HG03045 (cell line): ENCODE data around the gene KNDC1.

Experiments
- ATAC-seq: cut with Tn5 transposase; IDR thresholded peaks from one replicate; pipeline ENCODE4 v1.9.1; 2021; ENCODE audit warnings: mild to moderate bottlenecking, moderate library complexity; ENCODE audit not compliant: unreplicated experiment

The KNDC1 gene

DNA sequence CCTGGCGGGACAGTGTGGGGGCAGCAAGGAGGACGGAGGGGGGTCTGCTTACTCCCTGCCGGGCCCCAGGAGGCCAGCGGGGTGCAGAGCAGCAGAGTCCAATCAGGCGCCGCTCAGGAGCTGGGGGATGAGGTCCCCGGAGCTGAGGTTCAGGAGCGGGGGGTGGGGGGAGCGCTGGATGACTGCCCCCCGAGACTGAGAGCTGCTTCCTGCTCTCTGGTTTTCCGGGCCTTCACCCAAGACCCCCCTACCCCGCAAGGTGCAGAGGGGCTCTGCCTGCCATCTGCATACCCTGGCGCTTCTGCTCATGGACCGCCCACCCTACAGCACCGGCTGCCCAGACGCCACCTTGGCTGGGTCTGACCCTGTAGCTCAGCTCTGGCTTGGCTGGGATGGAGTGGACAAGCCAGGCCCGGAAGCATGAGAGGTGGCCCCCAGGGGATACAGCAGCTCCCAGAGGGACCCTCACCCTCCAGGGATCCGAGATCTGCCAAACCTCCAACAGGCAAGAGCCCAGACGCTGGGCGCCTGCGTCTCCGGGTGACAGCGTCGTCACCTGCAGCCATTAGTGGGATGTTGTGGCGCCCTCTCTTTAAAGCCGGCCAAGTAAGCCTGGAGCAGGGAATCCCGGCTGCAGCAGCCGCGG, 930 bp downstream of the KNDC1 start:
- no peak for ATAC-seq

DNA sequence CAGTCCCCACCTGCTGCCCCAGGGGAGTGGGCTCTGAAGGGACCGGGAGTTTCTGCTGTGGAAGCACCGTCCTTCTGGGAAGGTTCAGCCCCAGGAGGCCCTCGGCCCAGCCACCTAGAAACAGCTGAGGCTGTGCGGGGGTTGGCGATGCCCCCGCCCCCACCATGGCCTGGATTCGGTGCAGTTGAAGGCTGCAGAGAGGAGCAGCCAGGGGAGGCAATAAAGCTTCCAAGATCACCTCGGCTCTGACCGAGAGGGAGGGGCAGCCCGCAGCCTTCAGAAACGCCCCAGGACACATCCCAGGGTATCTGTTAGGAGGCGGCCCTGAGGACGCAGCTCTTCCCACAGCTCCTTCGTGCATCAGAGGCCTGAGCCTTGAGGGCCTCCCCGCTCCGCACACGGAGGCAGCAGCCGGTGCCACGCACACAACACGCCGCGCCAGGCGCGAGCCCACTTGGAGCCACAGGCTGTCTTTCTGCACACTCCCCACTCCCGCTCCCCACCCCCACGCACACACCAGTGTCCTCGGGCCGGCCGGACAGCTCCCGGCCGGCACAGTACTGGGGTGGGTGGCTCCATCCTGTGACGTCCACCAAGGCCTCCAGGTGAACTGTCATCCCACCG, 1.6 kb downstream of the KNDC1 start:
- no peak for ATAC-seq

DNA sequence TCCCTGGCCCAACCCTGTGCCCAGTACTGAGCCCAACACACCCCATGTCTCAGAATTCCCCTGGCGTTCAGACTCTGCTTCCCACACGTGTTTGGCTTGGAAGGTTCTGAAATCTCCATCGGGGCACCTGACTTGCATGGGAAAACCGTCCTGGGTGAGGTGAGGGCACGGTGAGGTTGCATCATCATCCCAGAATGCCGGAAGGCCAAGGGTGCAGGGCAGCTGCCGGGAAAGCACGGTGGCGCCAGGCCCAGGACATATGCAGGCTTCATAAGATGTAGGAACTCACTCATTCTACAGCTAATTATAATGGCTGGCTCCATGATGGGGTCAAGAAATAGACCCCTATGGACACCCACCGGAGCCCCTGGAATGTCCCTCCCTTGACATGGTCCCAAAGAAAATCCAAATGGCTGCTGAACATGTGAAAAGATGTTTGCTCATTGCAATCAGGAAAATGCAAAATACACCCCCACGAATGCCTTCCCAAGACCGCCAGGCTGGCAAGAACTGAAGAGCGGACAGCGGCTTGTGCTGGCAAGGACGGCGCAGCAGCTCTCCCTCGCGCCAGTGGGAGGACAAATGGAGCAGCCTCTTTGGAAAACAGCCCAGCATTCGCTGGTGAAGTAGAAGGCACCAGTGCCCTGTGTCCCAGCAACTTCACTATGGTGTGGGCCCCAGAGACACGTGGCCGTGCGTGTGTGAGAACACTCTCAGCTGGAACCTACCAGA, 2.3 kb downstream of the KNDC1 start:
- no peak for ATAC-seq

DNA sequence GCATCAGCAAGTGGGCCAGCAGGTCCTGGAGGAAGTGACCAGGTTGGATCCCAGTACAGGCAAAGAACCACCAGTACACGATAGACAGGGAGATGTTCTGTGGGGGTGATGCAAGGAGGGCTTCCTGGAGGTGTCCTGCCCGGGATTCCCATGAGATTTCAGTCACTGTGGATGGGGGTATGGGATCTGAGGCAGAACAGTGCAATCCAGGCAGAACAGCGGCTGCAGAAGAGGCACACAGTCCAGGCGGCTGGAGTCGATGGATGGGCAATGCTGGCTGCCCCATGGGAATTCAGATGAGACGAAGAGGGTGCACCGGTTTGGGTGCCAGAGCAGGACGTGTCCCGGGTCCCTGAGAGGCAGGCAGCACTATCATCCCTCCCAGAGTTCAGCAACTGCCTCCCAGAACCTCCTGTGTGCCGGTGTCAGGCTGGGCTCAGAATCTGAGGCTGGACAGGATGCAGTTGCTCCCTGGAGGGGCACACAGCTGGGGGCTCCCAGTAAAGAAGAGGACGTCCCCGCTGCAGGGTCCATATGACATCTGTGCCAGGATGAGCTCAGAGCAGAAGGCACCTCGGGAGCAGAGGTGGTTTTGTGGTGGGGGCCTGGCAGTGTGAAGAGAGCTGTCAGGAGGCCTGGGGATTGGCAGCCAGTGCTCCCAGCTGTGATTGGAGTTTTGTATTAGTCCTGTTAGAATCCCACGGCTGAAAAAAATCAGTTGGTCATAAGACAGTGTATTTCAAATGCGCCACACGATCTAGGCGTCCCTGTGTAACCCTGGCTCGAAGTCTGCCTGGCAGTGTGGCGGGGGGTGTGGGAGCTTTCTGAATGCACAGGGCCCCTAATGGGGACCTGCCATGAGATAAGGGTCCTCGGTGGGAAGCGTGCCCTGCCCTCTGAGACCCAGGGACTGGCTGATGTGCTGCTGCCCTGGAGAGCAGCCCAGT, 3.2 kb downstream of the KNDC1 start:
- ATAC-seq = no peak

DNA sequence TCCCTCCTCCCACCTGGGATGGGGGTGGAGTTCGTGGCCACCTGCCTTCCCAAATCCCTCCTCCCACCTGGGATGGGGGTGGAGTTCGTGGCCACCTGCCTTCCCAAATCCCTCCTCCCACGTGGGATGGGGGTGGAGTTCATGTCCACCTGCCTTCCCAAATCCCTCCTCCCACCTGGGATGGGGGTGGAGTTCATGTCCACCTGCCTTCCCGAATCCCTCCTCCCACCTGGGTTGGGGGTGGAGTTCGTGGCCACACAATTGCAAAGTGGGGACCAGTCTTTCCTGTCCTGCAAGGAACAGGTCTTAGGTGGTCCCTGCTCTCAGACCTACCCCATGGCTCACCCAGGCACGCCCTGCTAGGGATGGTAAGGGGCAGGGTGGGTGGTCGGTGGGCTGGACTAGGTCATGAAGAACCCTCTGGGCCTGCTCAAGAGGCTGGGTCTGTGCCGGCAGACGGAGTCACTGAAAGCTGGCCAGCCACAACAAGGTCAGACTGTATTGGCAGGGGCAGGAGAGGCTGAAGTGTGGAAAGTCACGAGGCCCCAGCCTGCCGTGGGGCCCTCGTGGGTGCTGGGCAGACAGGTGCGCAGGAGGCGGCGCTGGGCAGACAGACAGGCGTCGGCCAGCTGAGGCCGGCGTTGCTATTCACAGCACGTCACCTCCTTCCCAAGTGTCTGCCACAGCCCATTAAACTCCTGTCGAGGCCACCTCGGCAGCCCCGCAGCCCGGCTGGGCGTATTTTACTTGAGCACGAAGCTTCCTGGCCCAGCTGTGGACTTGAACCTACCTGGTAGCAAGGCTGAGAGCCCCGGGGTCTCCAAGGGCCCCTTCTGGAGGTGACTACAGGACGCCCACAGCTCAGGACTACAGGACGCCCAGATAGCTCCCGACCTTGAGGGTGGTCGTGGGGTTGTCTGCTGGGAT, 4.1 kb downstream of the KNDC1 start:
- no peak for ATAC-seq

DNA sequence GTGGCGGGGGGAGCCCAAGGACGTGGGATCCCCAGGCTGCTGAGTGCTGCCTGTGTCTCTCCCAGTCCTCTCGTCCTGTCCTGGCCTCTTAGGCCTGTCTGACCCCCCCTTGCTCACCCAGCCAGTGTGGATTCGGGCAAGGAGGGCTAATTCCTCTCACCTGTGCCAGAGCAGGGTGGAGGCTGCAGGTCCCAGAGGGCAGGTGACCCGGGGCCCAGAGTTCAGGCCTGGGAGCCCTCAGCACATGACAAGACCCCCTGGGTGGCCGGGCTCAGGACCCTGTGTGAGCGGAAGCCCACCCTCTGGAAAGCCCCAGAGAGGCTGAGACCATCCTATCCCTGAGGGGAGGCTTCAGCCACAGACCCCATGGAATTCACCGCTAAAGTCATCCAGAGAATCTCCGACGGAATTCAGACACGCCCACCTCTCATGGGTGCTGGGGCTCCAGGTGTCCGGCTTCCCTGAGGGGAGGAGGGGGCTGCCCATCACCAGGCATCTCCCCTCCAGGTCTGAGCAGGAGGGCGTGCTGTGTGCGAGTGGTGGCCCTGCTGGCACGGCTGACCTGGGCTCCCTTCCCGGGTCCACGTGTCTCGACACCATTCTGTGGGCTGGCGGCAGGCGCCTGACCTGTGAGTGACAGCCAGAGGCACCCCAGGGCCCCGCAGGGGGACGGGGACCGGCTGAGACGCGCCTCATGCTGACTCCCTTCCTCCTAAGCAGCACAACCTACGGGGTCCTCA, 5.0 kb downstream of the KNDC1 start:
- no peak for ATAC-seq

DNA sequence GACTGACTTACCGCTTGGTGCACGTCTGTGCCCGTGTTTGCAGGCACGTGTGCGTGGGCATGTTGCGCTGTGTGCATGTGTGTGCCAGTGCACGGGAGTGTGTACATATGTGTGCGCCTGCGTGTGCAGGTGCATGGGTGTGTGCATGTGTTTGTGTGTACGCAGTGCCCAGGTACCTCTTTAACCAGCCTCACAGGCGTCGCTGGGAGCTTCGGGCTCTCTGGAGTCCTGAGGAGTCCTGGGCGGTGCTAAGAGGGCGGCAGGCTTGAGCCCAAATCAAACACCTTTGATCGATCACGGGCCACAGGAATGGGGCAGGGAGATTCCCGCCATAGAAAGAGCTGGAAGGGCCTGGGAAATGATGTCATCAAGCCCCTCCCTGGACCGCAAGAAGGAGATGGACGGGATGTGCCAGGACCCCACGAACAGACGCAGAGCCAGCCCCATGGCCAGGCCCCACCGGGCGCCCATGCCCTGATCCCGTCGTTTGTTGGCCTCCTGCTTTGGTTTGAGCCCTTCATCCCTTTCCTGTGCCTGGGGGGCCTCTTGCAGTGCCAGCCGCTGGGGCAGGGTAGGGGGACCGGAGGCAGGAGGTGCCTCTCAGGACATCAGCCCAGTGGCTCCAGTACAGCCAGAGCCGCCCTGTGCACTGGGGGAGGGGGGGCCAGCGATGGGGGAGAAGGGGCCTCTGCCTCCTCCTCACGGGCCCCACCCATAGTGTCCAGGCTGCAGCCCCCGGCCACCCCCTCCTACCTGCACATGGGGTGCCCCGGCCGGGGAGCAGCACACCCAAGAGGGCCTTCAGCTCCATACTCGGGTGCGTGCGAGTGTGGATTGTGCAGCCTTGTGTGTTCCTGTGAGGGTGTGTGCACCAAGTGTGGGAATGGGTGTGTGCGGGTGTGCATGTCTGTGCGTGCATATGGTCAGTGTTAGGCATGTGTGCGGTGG, 5.8 kb downstream of the KNDC1 start:
- ATAC-seq = no peak

DNA sequence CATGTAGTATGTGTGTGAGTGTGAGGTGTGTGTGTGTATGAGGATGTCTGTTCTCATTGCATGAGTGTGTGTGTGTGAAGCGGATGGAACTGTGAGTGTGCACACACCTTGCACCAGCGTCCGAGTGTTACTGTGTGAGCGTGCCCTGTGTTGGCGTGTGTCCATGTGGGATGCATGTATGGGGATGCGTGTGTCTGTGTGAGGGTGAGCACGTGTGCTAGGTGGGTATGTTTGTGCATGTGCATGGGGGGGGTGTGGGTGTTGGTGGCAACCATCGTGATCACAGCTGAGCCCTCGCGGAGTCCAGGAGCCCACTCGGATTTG, 6.4 kb downstream of the KNDC1 start:
- no peak for ATAC-seq

DNA sequence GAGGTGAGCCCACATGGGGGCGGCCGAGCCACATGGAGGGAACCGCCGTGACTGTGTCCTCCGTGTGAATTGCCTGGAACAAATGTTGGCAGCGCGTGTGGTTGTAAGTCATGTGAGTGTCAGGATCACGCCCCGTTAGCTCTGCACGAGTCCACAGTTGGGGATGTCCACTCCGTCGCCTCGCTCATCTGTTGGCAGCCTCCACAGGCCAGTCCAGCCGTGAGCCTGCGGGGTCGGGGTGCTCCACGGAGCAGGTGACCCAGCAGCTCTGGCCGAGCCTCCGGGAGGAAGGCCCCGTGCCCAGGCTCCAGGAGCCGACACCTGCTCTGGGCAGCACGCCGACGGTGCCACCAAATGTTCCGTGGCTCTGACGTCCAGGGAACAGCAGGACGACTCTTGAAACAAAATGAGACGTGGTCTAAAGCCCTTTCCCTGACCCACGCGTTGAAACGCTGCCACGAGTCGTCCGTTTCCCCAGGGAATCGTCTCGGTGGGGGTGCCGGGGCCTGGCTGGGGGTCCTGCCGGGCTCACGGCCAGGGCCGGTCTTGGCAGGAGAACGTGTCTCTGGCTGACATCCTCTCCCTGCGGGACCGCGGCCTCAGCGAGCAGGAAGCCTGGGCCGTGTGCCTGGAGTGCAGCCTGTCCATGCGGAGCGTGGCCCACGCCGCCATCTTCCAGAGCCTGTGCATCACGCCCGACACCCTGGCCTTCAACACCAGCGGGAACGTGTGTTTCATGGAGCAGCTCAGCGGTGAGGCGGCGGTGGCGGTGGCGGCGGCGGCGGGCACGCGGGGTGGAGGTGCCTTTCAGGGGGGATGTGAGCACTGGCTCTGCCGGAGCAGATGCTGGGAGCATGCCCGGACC, 7.0 kb downstream of the KNDC1 start:
- ATAC-seq = no peak

DNA sequence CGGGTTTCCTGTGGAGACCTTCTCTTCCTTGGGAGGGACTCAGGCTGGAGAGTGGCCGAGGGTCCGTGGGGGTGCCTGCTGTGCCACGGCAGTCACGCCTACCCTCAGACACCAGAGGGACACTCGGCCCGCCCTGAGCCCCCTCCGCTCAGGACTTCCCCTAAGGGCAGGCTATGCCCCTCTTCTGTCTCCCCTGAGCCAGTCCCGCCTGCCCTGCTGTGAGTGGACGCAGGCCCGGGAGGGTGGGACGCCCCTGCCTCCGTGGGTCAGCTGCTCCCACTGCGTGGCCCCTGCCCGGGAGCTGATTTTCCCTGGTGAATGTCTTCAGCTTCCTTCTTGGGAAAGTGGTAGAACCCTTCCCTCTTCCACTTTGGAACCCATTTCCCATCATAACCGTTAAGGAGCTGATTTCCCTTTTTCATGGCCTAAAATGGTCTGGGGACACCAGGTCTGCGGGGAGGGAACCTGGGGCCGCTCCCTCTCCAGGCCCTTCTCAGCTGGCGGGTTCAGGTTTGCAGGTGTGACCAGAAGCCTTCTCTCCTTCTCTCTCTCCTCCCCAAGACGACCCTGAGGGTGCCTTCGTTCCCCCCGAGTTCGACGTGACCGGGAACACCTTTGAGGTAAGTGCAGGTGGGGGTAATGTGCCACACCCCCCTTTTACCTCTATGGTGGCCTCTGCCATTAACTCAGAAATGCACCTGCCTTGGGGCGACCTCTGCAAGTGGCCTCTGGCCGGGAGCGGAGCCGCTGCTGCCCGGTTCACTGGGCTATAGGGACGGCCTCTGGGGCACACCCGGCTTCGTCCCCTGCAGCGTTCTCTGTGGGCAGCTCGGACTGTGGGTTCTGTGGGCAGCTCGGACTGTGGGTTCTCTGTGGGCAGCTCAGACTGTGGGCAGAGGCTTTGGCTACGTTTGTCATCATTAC, 7.9 kb downstream of the KNDC1 start:
- no peak for ATAC-seq

DNA sequence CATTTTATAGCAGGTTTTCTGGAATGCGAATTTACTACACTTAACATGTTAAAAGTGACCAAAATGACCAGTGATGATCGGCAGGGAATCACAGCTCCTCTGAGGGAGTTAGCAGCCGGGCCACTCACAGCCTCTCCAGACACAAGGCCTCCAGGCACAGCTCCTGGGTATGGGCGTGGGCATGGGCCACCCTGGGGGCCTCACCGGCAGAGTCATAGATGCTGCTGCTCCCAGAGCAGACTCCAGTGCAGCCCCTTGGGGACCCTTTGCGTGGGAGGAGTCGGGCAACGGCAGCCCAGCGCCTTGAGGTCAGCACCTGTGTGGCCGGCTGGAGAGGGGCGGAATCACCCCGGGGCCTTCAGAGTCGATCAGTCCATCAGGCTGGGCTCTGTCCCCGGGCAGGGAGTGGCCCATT, 8.6 kb downstream of the KNDC1 start:
- no peak for ATAC-seq

DNA sequence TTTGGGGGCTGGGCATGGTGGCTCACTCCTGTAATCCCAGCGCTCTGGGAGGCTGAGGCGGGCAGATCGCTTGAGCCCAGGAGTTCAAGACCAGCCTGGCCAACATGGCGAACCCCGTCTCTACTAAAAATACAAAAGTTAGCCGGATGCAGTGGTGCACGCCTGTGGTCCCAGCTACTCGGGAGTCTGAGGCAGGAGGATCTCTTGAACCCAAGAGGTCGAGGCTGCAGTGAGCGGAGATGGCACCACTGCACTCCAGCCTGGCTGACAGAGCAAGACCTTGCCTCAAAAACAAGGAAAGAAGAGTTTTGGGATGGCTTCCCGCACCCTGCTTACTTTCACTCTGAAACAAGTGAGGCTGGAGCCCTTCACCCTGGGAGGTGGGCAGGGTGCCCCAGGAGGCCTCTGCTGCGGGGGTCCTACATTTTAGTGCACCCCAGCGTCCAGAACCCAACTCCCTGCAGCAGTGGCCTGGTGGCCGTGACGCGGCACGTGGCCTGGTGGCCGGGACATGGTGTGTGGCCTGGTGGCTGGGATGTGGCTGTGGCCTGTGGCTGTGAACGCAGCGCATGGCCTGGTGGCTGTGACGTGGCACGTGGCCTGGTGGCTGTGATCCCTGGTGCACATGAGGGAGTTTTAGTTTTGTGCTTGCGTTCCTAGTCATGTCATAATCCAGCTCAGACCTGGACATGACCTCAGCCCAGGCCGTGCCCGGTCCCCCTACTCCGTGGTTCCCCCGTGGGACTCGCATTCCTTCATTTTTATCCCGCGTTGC, 9.3 kb downstream of the KNDC1 start:
- ATAC-seq = no peak

DNA sequence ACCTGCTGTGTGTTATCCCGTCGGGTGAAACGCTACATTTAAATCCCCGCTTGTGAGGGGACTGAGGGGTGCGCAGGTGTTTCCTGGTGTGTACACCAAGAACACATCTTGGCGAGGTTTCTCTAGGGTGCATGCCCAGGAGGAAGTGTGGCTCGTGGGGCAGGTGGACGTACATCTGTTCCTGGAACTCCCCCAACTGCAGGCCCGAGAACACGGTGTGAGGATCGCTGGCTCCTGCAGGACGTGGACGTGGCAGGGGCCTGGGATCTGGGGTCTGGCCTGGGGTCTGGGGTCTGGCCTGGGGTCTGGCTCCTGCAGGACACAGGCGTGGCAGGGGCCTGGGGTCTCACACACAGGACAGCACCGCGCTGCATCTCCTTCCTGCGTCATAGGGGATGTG, 10.1 kb downstream of the KNDC1 start:
- no peak for ATAC-seq

DNA sequence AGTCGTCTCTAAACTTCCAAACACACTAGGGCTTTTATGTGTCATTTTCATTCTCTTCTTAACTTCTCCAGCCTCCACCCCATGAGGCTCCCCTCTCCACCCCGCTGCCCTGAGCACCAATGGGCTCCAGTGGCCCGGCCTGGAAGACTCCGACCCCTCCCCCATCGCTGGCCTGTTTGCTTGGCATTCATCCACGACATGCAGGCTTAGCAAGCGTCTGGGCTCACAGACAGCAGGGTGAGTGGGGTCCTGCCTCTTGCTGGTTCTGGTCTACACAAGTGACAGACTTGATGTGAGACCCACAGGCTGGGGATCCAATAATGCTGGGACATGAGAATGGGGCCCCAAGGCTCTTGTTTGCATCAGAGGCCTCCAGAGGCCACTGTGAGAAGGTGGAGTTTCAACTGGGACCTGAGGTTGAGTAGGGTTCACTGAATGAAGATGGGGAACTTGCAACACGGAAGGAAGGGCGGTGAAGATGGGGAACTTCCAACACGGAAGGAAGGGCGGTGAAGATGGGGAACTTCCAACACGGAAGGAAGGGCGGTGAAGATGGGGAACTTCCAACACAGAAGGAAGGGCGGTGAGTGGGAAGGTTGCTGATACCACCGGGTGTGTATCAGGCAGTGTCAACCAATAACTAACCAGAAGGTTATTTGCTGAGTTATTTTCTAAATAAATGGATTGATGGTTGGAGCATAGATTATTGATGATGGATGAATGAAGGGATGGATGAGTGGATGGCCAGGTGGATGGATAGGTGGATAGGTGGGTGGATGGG, 14.0 kb downstream of the KNDC1 start:
- no peak for ATAC-seq

DNA sequence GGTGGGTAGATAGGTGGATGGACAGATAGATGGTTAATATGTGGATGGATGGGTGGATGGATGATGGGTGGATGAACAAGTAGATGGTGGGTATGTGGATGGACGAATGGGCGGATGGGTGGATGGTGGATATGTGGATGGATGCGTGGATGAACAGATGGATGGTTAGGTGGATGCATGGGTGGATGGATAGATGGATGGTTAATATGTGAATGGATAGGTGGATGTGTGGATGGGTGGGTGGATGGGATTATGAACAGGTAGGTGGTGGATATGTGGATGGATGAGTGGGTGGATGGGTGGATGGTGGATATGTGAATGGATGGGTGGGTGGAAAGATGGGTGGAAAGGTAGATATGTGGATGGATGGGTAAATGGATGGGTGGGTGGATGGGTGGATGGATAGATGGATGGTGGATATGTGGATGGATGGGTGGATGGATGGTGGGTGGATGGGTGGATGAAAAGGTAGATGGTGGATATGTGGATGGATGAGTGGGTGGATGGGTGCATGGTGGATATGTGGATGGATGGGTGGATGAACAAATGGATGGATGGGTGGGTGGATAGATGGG, 14.8 kb downstream of the KNDC1 start:
- no peak for ATAC-seq
